ENCODE results near the gene RICTOR.

DNA sequence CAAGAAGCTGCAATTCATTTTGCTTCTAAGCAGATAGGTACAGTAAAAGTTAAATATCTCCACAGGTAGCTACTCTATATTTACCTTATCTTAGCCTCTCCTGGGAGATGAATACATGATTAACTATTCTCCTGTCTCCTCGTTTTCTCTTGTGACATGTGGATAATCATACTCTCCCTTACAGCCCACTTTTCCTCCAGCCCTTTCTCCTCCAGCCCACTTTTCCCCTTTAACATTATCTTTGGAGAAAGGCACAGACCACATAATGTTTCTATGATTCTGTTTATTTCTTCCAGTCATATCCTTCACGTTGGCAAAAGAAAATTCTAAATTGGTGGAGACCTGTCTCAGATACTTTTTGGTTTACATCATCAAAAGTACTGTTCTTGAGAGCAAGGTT is 144.4 kb downstream of the RICTOR start:
- TF ChIP-seq POLR2A (IDR thresholded peaks at IDR 0.05): no peak
- TF ChIP-seq, protein P1, sequence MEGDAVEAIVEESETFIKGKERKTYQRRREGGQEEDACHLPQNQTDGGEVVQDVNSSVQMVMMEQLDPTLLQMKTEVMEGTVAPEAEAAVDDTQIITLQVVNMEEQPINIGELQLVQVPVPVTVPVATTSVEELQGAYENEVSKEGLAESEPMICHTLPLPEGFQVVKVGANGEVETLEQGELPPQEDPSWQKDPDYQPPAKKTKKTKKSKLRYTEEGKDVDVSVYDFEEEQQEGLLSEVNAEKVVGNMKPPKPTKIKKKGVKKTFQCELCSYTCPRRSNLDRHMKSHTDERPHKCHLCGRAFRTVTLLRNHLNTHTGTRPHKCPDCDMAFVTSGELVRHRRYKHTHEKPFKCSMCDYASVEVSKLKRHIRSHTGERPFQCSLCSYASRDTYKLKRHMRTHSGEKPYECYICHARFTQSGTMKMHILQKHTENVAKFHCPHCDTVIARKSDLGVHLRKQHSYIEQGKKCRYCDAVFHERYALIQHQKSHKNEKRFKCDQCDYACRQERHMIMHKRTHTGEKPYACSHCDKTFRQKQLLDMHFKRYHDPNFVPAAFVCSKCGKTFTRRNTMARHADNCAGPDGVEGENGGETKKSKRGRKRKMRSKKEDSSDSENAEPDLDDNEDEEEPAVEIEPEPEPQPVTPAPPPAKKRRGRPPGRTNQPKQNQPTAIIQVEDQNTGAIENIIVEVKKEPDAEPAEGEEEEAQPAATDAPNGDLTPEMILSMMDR (IDR thresholded peaks at IDR 0.05): no peak
